CD4-positive, CD25-positive, alpha-beta regulatory T cell (primary cell): ENCODE data around the gene STYK1. TPM values are rescaled to one million over a fixed set of nuclear protein-coding genes. Genes with fewer than 3 reads are reported as not detected.

Experiments
- ATAC-seq, 2 donors: fragments of 150-1000 bp; cut with Tn5 transposase; one replicate each; pipeline ENCODE4 v1.10.0; 2021; ENCODE audit warnings: low read depth in 2 of 2, moderate number of reproducible peaks in 2 of 2, moderate library complexity in 1 of 2
- DNase-seq, 3 donors: peaks; one replicate each; pipeline versions ENCODE4 v3.0.0 to v3.0.0-alpha.2; 2012 to 2022; ENCODE audit warnings: mixed read lengths in 1 of 3
- H3K27ac ChIP-seq: one replicate; pipeline ENCODE4 v1.7.0; 2013; ENCODE audit warnings: mild to moderate bottlenecking, low read length; ENCODE audit not compliant: insufficient read depth, poor library complexity, severe bottlenecking
- H3K27me3 ChIP-seq: one replicate; pipeline ENCODE4 v1.7.0; 2013; ENCODE audit warnings: low read length; ENCODE audit not compliant: control insufficient read depth, insufficient read depth
- H3K36me3 ChIP-seq: one replicate; pipeline ENCODE4 v1.7.0; 2013; ENCODE audit warnings: mild to moderate bottlenecking, low read length, moderate library complexity; ENCODE audit not compliant: control insufficient read depth, insufficient read depth
- H3K4me1 ChIP-seq: 2 replicates; pipeline ENCODE4 v1.7.0; 2013; ENCODE audit warnings: mild to moderate bottlenecking, low read length; ENCODE audit not compliant: insufficient read depth, control insufficient read depth, poor library complexity, severe bottlenecking
- H3K4me3 ChIP-seq: one replicate; pipeline ENCODE4 v1.7.0; 2013; ENCODE audit warnings: low read depth, mild to moderate bottlenecking, low read length, moderate library complexity
- H3K9me3 ChIP-seq, 2 experiments: 1 replicate in 1 of 2; 2 replicates in 1 of 2; pipeline ENCODE4 v1.7.0; 2013; ENCODE audit warnings: low read length in 2 of 2, mild to moderate bottlenecking in 1 of 2, moderate library complexity in 1 of 2; ENCODE audit not compliant: control insufficient read depth in 2 of 2
- H3K27ac Mint-ChIP-seq, 3 donors: one replicate each; pipeline ENCODE4 v1.8.0; 2020 to 2022; ENCODE audit warnings: mild to moderate bottlenecking in 3 of 3, mixed read lengths in 3 of 3, moderate library complexity in 2 of 3
- H3K27me3 Mint-ChIP-seq: one replicate; pipeline ENCODE4 v1.8.0; 2022; ENCODE audit warnings: mild to moderate bottlenecking, mixed read lengths
- H3K36me3 Mint-ChIP-seq: one replicate; pipeline ENCODE4 v1.8.0; 2020; ENCODE audit warnings: mixed read lengths
- H3K4me1 Mint-ChIP-seq, 4 donors: one replicate each; pipeline ENCODE4 v1.8.0; 2020 to 2022; ENCODE audit warnings: mixed read lengths in 4 of 4, mild to moderate bottlenecking in 1 of 4
- H3K4me3 Mint-ChIP-seq, 4 donors: one replicate each; pipeline ENCODE4 v1.8.0; 2020 to 2022; ENCODE audit warnings: mild to moderate bottlenecking in 4 of 4, mixed read lengths in 4 of 4, moderate library complexity in 3 of 4
- H3K9me3 Mint-ChIP-seq, 7 donors: one replicate each; pipeline ENCODE4 v1.8.0; 2020 to 2022; ENCODE audit warnings: mixed read lengths in 7 of 7, mild to moderate bottlenecking in 3 of 7, moderate library complexity in 2 of 7
- polyA plus RNA-seq, 4 donors: library from polyadenylated mRNA; unstranded; fragments of 300-500 nt; fragmentation: Illumina TruSeq; gene quantifications; one replicate each; pipeline ENCODE4 v1.2.3, GENCODE V29; 2021
- total RNA-seq: library from RNA; stranded (reverse); gene quantifications from one replicate; pipeline ENCODE4 v1.2.3, GENCODE V29; 2022

The STYK1 gene
- total and polyA plus RNA-seq, 5 donors from 2014 or later: not detected

DNA sequence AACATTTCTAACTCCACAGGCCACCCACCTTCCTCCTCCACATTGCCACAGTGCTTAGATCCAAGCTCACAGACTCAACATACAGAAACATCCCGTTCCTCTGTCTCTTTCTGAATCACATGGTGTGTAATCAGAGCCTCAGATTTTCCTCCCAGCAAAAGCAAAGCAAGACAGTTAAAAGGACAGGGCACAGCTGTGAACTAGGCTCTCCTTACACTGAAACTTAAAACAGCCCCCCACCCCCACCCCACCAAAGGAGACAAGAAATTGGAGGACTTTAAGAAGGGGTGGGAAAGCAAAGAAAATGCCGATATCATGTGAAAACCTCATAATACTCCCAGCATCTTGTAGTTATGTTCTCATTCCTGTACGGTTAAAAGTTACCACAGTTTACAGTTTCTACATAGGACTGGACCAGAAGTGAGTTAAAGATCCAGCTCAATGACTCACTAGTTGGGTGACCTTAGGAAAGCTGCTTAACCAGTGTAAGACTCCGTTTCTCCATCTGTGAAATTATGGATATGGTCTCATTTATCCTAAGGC lies 44.5 kb upstream of the STYK1 start:
- ATAC-seq: no peak
- peaks cover 29% of the 10 kb centered on the region for H3K27me3 ChIP-seq
- no peaks in the 10 kb centered on the region for H3K36me3 ChIP-seq
- peaks cover 10% of the 10 kb centered on the region for H3K4me1 ChIP-seq
- H3K4me1 Mint-ChIP-seq: peaks cover 0 to 21% (median 14%) of the 10 kb centered on the region in 4 donors
- H3K4me3 ChIP-seq: no peak overlapping the region
- no peak overlapping the region for H3K27ac Mint-ChIP-seq
- no peaks in the 10 kb centered on the region for H3K36me3 Mint-ChIP-seq
- H3K27me3 Mint-ChIP-seq: peaks cover 68% of the 10 kb centered on the region
- H3K9me3 ChIP-seq: no peaks in the 10 kb centered on the region
- DNase-seq: no peak
- peaks cover 0 to 1% (median 0%) of the 10 kb centered on the region in 7 donors for H3K9me3 Mint-ChIP-seq
- no peak overlapping the region for H3K27ac ChIP-seq
- H3K4me3 Mint-ChIP-seq: no peak overlapping the region

GRCh38 chr12:10717410-10717809 lies 43.6 kb upstream of the STYK1 start:
- ATAC-seq (no peak), DNase-seq (no peak)
- H3K9me3 ChIP-seq: no peaks in the 10 kb centered on the region
- H3K27ac ChIP-seq: no peak overlapping the region
- peaks cover 7% of the 10 kb centered on the region for H3K4me1 ChIP-seq
- H3K36me3 Mint-ChIP-seq: no peaks in the 10 kb centered on the region
- no peak overlapping the region for H3K4me3 ChIP-seq
- no peak overlapping the region for H3K27ac Mint-ChIP-seq
- H3K27me3 Mint-ChIP-seq: peaks cover 67% of the 10 kb centered on the region
- peaks cover 0 to 1% (median 0%) of the 10 kb centered on the region in 7 donors for H3K9me3 Mint-ChIP-seq
- H3K27me3 ChIP-seq: peaks cover 29% of the 10 kb centered on the region
- no peak overlapping the region for H3K4me3 Mint-ChIP-seq
- no peaks in the 10 kb centered on the region for H3K36me3 ChIP-seq
- H3K4me1 Mint-ChIP-seq: peaks cover 0 to 21% (median 14%) of the 10 kb centered on the region in 4 donors

GRCh38 chr12:10716704-10717315 lies 43.0 kb upstream of the STYK1 start:
- Histone ChIP-seq H3K27ac (no peak overlapping the region), H3K9me3 (no peaks in the 10 kb centered on the region), H3K36me3 (no peaks in the 10 kb centered on the region), H3K4me1 (peaks cover 1% of the 10 kb centered on the region), H3K4me3 (no peak overlapping the region), H3K27me3 (peaks cover 24% of the 10 kb centered on the region)
- H3K4me3 Mint-ChIP-seq: no peak overlapping the region
- peaks cover 61% of the 10 kb centered on the region for H3K27me3 Mint-ChIP-seq
- H3K27ac Mint-ChIP-seq: no peak overlapping the region
- DNase-seq (no peak), ATAC-seq (no peak)
- H3K36me3 Mint-ChIP-seq: no peaks in the 10 kb centered on the region
- H3K9me3 Mint-ChIP-seq: peaks cover 0 to 1% (median 0%) of the 10 kb centered on the region in 7 donors
- H3K4me1 Mint-ChIP-seq: peaks cover 0 to 15% (median 10%) of the 10 kb centered on the region in 4 donors

GRCh38 chr12:10716277-10716676 lies 42.4 kb upstream of the STYK1 start:
- no peaks in the 10 kb centered on the region for H3K9me3 ChIP-seq
- no peak overlapping the region for H3K27ac ChIP-seq
- no peaks in the 10 kb centered on the region for H3K4me1 ChIP-seq
- Mint-ChIP-seq H3K9me3 (peaks cover 0 to 1% (median 0%) of the 10 kb centered on the region in 7 donors), H3K4me1 (peaks cover 0 to 13% (median 7%) of the 10 kb centered on the region in 4 donors), H3K27ac (no peak overlapping the region), H3K27me3 (peaks cover 56% of the 10 kb centered on the region), H3K36me3 (no peaks in the 10 kb centered on the region), H3K4me3 (no peak overlapping the region)
- no peak for ATAC-seq
- H3K36me3 ChIP-seq: no peaks in the 10 kb centered on the region
- no peak overlapping the region for H3K4me3 ChIP-seq
- peaks cover 20% of the 10 kb centered on the region for H3K27me3 ChIP-seq
- DNase-seq: no peak

DNA sequence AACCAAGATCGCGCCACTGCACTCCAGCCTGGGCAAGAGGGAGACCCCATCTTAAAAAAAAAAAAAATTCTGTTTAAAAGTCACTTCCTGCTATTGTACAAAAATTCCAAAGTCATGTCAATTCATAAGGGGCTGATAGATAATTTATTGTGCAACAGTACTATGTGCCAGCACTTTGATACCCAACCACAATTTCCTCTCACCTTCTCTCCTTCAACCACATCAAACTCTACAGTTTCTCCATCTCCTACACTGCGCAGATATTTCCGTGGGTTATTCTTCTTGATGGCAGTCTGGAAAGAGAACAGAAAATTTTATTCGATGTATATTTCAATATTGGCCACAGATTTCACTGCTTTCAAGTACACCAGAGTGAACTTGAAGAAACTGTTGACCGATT lies 41.6 kb upstream of the STYK1 start:
- Histone ChIP-seq H3K9me3 (no peaks in the 10 kb centered on the region), H3K27me3 (peaks cover 13% of the 10 kb centered on the region), H3K4me1 (no peaks in the 10 kb centered on the region), H3K4me3 (no peak overlapping the region), H3K27ac (no peak overlapping the region), H3K36me3 (no peaks in the 10 kb centered on the region)
- ATAC-seq: no peak
- H3K9me3 Mint-ChIP-seq: peaks cover 0 to 1% (median 0%) of the 10 kb centered on the region in 7 donors
- H3K4me1 Mint-ChIP-seq: peaks cover 0 to 13% (median 6%) of the 10 kb centered on the region in 4 donors
- peaks cover 48% of the 10 kb centered on the region for H3K27me3 Mint-ChIP-seq
- no peak overlapping the region for H3K27ac Mint-ChIP-seq
- no peaks in the 10 kb centered on the region for H3K36me3 Mint-ChIP-seq
- peak in 1 of 3 donors; percentile 35 for DNase-seq
- peak overlapping the region in 2 of 4 donors; percentile 39 to 53 for H3K4me3 Mint-ChIP-seq

DNA sequence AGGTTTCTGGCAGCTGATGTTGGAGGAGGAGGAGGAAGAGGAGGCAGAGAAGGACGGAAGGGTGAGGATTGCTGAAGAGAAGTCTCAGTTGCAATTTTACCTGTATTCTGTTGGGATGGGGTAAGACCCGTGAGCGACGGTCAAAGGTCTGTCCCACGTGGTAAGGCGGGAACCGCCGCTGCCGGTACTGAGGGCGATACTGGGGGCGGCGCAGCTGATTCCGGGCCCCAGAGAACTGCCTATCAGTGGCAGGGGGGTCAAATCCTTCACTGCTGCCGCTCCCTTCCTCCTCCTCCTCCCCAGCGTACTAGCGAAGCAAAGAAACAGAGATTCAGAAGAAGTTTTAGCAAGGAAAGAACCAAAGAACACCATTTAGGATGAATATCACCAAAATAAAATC lies 36.0 kb upstream of the STYK1 start:
- Histone ChIP-seq H3K36me3 (no peaks in the 10 kb centered on the region), H3K4me3 (no peak overlapping the region), H3K27me3 (peaks cover 2% of the 10 kb centered on the region), H3K9me3 (no peaks in the 10 kb centered on the region), H3K4me1 (no peaks in the 10 kb centered on the region), H3K27ac (no peak overlapping the region)
- Mint-ChIP-seq H3K4me3 (no peak overlapping the region), H3K9me3 (peaks cover 0 to 3% (median 0%) of the 10 kb centered on the region in 7 donors), H3K4me1 (peaks cover 0 to under 1% (median 0%) of the 10 kb centered on the region in 4 donors), H3K27ac (no peak overlapping the region), H3K27me3 (peaks cover 25% of the 10 kb centered on the region), H3K36me3 (no peaks in the 10 kb centered on the region)
- DNase-seq: no peak
- ATAC-seq: no peak

- ATAC-seq: no peak
- H3K36me3 Mint-ChIP-seq: no peaks in the 10 kb centered on the region
- H3K36me3 ChIP-seq: no peaks in the 10 kb centered on the region
- H3K9me3 ChIP-seq: no peaks in the 10 kb centered on the region
- H3K9me3 Mint-ChIP-seq: peaks cover 0 to 3% (median 0%) of the 10 kb centered on the region in 7 donors
- no peaks in the 10 kb centered on the region for H3K4me1 ChIP-seq
- no peak overlapping the region for H3K4me3 ChIP-seq
- peaks cover 0 to 5% (median 0%) of the 10 kb centered on the region in 4 donors for H3K4me1 Mint-ChIP-seq
- H3K27me3 Mint-ChIP-seq: peaks cover 21% of the 10 kb centered on the region
- H3K27ac Mint-ChIP-seq: no peak overlapping the region
- H3K27ac ChIP-seq: no peak overlapping the region
- DNase-seq: no peak
- peaks cover 2% of the 10 kb centered on the region for H3K27me3 ChIP-seq
- no peak overlapping the region for H3K4me3 Mint-ChIP-seq
These were observed 35.0 kb upstream of the STYK1 start for GRCh38 chr12:10708862-10709261.

DNA sequence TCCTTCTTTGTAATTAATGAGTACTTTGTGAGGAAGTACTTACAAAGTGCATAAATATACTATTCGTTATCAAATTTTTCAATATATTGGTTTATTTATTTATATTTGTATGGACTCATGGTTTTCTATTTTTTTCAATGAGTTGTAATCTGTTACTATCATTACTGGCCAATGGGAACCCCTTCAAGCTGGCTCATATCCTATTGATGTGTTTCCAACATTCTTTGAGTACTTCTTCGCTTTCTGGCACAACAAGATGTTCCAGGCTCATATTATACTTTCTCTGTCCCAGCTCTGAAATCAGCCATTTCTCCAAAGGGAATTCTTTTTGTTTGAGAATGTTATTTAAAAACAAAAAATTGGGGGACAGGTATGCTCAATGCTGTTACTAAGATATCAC lies 31.8 kb upstream of the STYK1 start:
- Histone ChIP-seq H3K4me1 (no peaks in the 10 kb centered on the region), H3K27ac (no peak overlapping the region), H3K4me3 (no peak overlapping the region), H3K27me3 (no peaks in the 10 kb centered on the region), H3K9me3 (no peaks in the 10 kb centered on the region), H3K36me3 (no peaks in the 10 kb centered on the region)
- Mint-ChIP-seq H3K4me3 (no peak overlapping the region), H3K27ac (no peak overlapping the region), H3K4me1 (peaks cover 5 to 13% (median 8%) of the 10 kb centered on the region in 4 donors), H3K36me3 (no peaks in the 10 kb centered on the region), H3K27me3 (peaks cover 15% of the 10 kb centered on the region), H3K9me3 (peaks cover 0 to 3% (median 0%) of the 10 kb centered on the region in 7 donors)
- no peak for DNase-seq
- no peak for ATAC-seq
